ENCODE measurements around the gene GAS2L3. TPM values are rescaled to one million over a fixed set of nuclear protein-coding genes. Genes with fewer than 3 reads are reported as not detected.
A peak's percentile ranks its signal among the peaks of the same experiment; 100 is the strongest.

GAS2L3 gene
- total RNA-seq, 1 donor from 2014 or later, result 20.0 TPM

- H3K4me3 ChIP-seq (ENCODE audit: low read depth, low read length), result no peak overlapping the region
- TF ChIP-seq CTCF (conservative IDR thresholded peaks at IDR 0.05; ENCODE audit: low read depth, low read length), result no peak
- DNase-seq (ENCODE audit: low read depth), result no peak
These were observed 82.7 kb downstream of the GAS2L3 start for GRCh38 chr12:100656141-100656540.

DNA sequence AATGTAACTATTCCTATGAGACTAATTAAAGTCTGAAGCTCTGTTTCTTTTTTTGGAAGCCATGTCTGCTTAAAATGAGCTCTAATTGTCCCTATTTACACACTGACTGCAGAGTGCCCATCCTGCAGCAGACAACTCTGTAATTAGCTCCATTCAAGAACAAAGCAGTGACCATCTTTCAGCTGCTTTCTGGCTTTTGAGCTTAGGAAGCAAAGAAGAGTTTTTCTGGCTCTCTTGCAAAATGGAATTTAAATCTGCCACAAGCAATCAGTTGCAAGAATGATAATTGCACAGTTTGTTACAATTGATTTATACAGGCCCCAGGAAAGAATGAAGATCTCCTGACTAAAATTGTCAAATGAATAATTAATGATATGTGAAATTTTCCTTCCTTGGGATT lies 83.4 kb downstream of the GAS2L3 start:
- H3K4me3 ChIP-seq (ENCODE audit: low read depth, low read length), result no peak overlapping the region
- no peak for DNase-seq (ENCODE audit: low read depth)
- TF ChIP-seq CTCF (conservative IDR thresholded peaks at IDR 0.05; ENCODE audit: low read depth, low read length), result no peak

- TF ChIP-seq CTCF (conservative IDR thresholded peaks at IDR 0.05; ENCODE audit: low read depth, low read length), result no peak
- no peak for DNase-seq (ENCODE audit: low read depth)
These were observed 87.9 kb downstream of the GAS2L3 start for GRCh38 chr12:100661300-100661951.

DNA sequence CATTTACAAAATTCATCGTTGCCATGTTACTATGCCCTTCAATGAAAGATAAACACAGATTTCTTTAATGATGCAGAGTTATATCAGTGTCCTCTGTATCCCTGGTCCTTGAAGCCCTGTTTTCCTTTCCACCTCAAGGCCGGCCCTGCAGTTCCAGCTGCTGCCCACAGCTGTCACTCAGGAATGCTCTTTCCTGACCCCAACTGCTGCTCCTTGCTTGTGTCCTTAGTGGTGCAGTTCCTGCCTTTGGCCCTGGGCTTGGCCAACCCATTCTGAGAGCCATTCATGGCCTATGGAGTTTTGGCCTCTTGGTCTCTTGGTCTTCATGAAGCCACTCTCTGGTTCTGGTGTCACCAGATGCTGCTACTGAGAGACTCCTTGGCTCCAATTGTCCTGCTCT lies 93.1 kb downstream of the GAS2L3 start:
- TF ChIP-seq CTCF (conservative IDR thresholded peaks at IDR 0.05; ENCODE audit: low read depth, low read length), result no peak
- no peak for DNase-seq (ENCODE audit: low read depth)
- no peak overlapping the region for H3K4me3 ChIP-seq (ENCODE audit: low read depth, low read length)

More at GRCh38 chr12:100661300-100661951, 87.9 kb downstream of the GAS2L3 start:
- no peak overlapping the region for H3K4me3 ChIP-seq (ENCODE audit: low read depth, low read length)

GRCh38 chr12:100668945-100669536 lies 95.6 kb downstream of the GAS2L3 start:
- no peak overlapping the region for H3K4me3 ChIP-seq (ENCODE audit: low read depth, low read length)
- peak; percentile 99 for TF ChIP-seq CTCF (conservative IDR thresholded peaks at IDR 0.05; ENCODE audit: low read depth, low read length)
- DNase-seq (ENCODE audit: low read depth), result no peak

- H3K4me3 ChIP-seq (ENCODE audit: low read depth, low read length), result no peak overlapping the region
- DNase-seq (ENCODE audit: low read depth), result no peak
- no peak for TF ChIP-seq CTCF (conservative IDR thresholded peaks at IDR 0.05; ENCODE audit: low read depth, low read length)
These were observed 96.4 kb downstream of the GAS2L3 start for GRCh38 chr12:100669922-100670321.
